SK-N-SH (cell line): Measurements from ENCODE around the gene CLEC16A. TPM values are rescaled to one million over a fixed set of nuclear protein-coding genes. Genes with fewer than 3 reads are reported as not detected.

Source experiments
- CTCF ChIA-PET: fragments of 300-600, 350-600 bp; formaldehyde crosslinking; extraction: SDS; loops from one replicate; lab custom pipeline; 2021; lab: Yijun Ruan, JAX
- POLR2A ChIA-PET: fragments of 350-600 bp; sonication (Branson Sonifier 250); formaldehyde crosslinking; extraction: SDS; loops from one replicate; lab custom pipeline; 2020; ENCODE audit warnings: antibody characterized with exemption, inconsistent platforms; lab: Yijun Ruan, JAX
- DNase-seq: peaks from one replicate; pipeline ENCODE4 v3.0.0; 2012
- H2AFZ ChIP-seq: fragments of 200-600 bp; sonication (generic); 2 replicates; pipeline ENCODE4 v1.8.1; 2016; ENCODE audit warnings: antibody characterized with exemption, mild to moderate bottlenecking, low read depth
- H3F3A ChIP-seq: fragments of 200-600 bp; sonication (generic); replicated peaks from 2 replicates; pipeline ENCODE3; 2016; ENCODE audit warnings: antibody characterized with exemption, mild to moderate bottlenecking; ENCODE audit not compliant: insufficient read depth
- H3K27ac ChIP-seq, 2 experiments: fragments of 200-500 bp in 1 of 2; fragments of 200-600 bp in 1 of 2; sonication (Bioruptor generic) in 1 of 2; sonication (generic), shearing (Covaris generic) in 1 of 2; 2 replicates each; pipeline versions ENCODE4 v1.5.1 to v1.6.1; 2014 to 2016; ENCODE audit warnings: low read depth in 2 of 2, inconsistent platforms in 1 of 2, low read length in 1 of 2, mild to moderate bottlenecking in 1 of 2, mixed read lengths in 1 of 2
- H3K27me3 ChIP-seq: fragments of 200-600 bp; sonication (generic), shearing (Covaris generic); 2 replicates; pipeline ENCODE4 v1.6.1; 2016; ENCODE audit warnings: mixed run types; ENCODE audit not compliant: insufficient read depth
- H3K36me3 ChIP-seq, 2 experiments: fragments of 200-500 bp in 1 of 2; fragments of 200-600 bp in 1 of 2; sonication (Bioruptor generic) in 1 of 2; sonication (generic) in 1 of 2; replicated peaks in 1 of 2; 2 replicates each; pipeline versions ENCODE3 to v1.5.1; 2014 to 2016; ENCODE audit warnings: low read length in 1 of 2, mild to moderate bottlenecking in 1 of 2; ENCODE audit not compliant: insufficient read depth in 2 of 2, control insufficient read depth in 1 of 2
- H3K4me1 ChIP-seq, 2 experiments: fragments of 200-500 bp in 1 of 2; fragments of 200-600 bp in 1 of 2; sonication (Bioruptor generic) in 1 of 2; sonication (generic), shearing (Covaris generic) in 1 of 2; 2 replicates each; pipeline versions ENCODE4 v1.5.1 to v1.6.1; 2014 to 2016; ENCODE audit warnings: low read depth in 1 of 2, low read length in 1 of 2, mixed run types in 1 of 2; ENCODE audit not compliant: insufficient read depth in 2 of 2, control insufficient read depth in 1 of 2
- H3K4me2 ChIP-seq: fragments of 200-600 bp; sonication (generic), shearing (Covaris generic); 2 replicates; pipeline ENCODE4 v1.6.1; 2017; ENCODE audit warnings: mixed run types
- H3K4me3 ChIP-seq, 2 experiments: fragments of 200-500 bp in 1 of 2; fragments of 200-600 bp in 1 of 2; sonication (Bioruptor generic) in 1 of 2; sonication (generic), shearing (Covaris generic) in 1 of 2; 2 replicates each; pipeline versions ENCODE4 v1.5.1 to v1.8.1; 2014 to 2016; ENCODE audit warnings: low read depth in 2 of 2, inconsistent platforms in 1 of 2, low read length in 1 of 2, mild to moderate bottlenecking in 1 of 2, mixed read lengths in 1 of 2, moderate library complexity in 1 of 2
- H3K79me2 ChIP-seq: fragments of 200-600 bp; sonication (generic); 2 replicates; pipeline ENCODE4 v1.8.1; 2017; ENCODE audit warnings: mild to moderate bottlenecking; ENCODE audit not compliant: insufficient read depth
- H3K9ac ChIP-seq: fragments of 200-600 bp; sonication (generic); 2 replicates; pipeline ENCODE4 v1.6.1; 2017; ENCODE audit warnings: mixed run types
- H3K9me2 ChIP-seq: fragments of 200-600 bp; sonication (generic); 2 replicates; pipeline ENCODE4 v1.6.1; 2017; ENCODE audit warnings: mixed run types
- H3K9me3 ChIP-seq: fragments of 200-600 bp; sonication (generic); 2 replicates; pipeline ENCODE4 v1.6.1; 2017; ENCODE audit warnings: mixed run types, mild to moderate bottlenecking, moderate library complexity
- H4K20me1 ChIP-seq: fragments of 200-600 bp; sonication (generic); 2 replicates; pipeline ENCODE4 v1.6.1; 2017; ENCODE audit warnings: mild to moderate bottlenecking, mixed run types; ENCODE audit not compliant: insufficient read depth
- CHD2 ChIP-seq: fragments of 150-350 bp; IDR thresholded peaks from 2 replicates; pipeline ENCODE4 v1.6.1; 2018; ENCODE audit warnings: low read length; ENCODE audit not compliant: partially characterized antibody
- ELF1 ChIP-seq: IDR thresholded peaks from 2 replicates; pipeline ENCODE4 v1.4.0; 2012
- EP300 ChIP-seq, 2 experiments: IDR thresholded peaks; 2 replicates each; pipeline versions ENCODE4 v1.4.0 to v1.6.1; 2012; ENCODE audit warnings: borderline replicate concordance in 1 of 2, low read depth in 1 of 2, low read length in 1 of 2
- FOSL2 ChIP-seq: IDR thresholded peaks from 2 replicates; pipeline ENCODE4 v1.4.0; 2012; ENCODE audit warnings: low read depth, mild to moderate bottlenecking, moderate library complexity, borderline replicate concordance
- FOXJ3 ChIP-seq: sonication (generic); formaldehyde crosslinking; IDR thresholded peaks from 2 replicates; pipeline ENCODE4 v1.5.1; 2020; ENCODE audit warnings: mild to moderate bottlenecking, missing genetic modification reagents
- FOXM1 ChIP-seq: IDR thresholded peaks from 2 replicates; pipeline ENCODE4 v1.4.0; 2012; ENCODE audit warnings: low read depth, mild to moderate bottlenecking
- GABPA ChIP-seq: IDR thresholded peaks from 2 replicates; pipeline ENCODE4 v1.4.0; 2012; ENCODE audit warnings: low read depth, mild to moderate bottlenecking
- GATA2 ChIP-seq: sonication (generic); formaldehyde crosslinking; IDR thresholded peaks from 2 replicates; pipeline ENCODE4 v1.5.0; 2020; ENCODE audit warnings: mild to moderate bottlenecking, missing genetic modification reagents
- IRF3 ChIP-seq: fragments of 150-350 bp; IDR thresholded peaks from 2 replicates; pipeline ENCODE4 v1.6.1; 2016; ENCODE audit warnings: mild to moderate bottlenecking, low read depth, low read length
- JUND ChIP-seq: IDR thresholded peaks from 2 replicates; pipeline ENCODE4 v1.4.0; 2012
- MEF2A ChIP-seq: IDR thresholded peaks from 2 replicates; pipeline ENCODE4 v1.4.0; 2012; ENCODE audit warnings: low read depth, borderline replicate concordance
- MXI1 ChIP-seq: IDR thresholded peaks from 2 replicates; pipeline ENCODE4 v1.6.1; 2012; ENCODE audit warnings: mild to moderate bottlenecking, low read depth, low read length, improper control_type of control experiment
- NFIC ChIP-seq: IDR thresholded peaks from 2 replicates; pipeline ENCODE4 v1.4.0; 2012; ENCODE audit warnings: borderline replicate concordance
- NRF1 ChIP-seq: IDR thresholded peaks from 2 replicates; pipeline ENCODE4 v1.6.1; 2012; ENCODE audit warnings: low read depth, mild to moderate bottlenecking, low read length
- PBX3 ChIP-seq: IDR thresholded peaks from 2 replicates; pipeline ENCODE4; 2012
- REST ChIP-seq: IDR thresholded peaks from 2 replicates; pipeline ENCODE4 v1.6.1; 2012; ENCODE audit warnings: mild to moderate bottlenecking, low read depth, low read length, moderate library complexity
- RFX5 ChIP-seq: IDR thresholded peaks from 2 replicates; pipeline ENCODE4 v1.6.1; 2012; ENCODE audit warnings: mild to moderate bottlenecking, improper control_type of control experiment, low read length
- RXRA ChIP-seq: IDR thresholded peaks from 2 replicates; pipeline ENCODE4 v1.4.0; 2012; ENCODE audit warnings: low read depth, mild to moderate bottlenecking, borderline replicate concordance
- TCF12 ChIP-seq: IDR thresholded peaks from 2 replicates; pipeline ENCODE4 v1.4.0; 2012
- TEAD4 ChIP-seq: IDR thresholded peaks from 2 replicates; pipeline ENCODE4 v1.4.0; 2012; ENCODE audit warnings: mild to moderate bottlenecking, borderline replicate concordance; ENCODE audit not compliant: insufficient read depth
- USF2 ChIP-seq: fragments of 150-350 bp; IDR thresholded peaks from 2 replicates; pipeline ENCODE4 v1.6.1; 2017; ENCODE audit warnings: antibody characterized with exemption, low read length, low read depth, borderline replicate concordance
- WGBS: methylation state at CpG from one replicate; pipeline ENCODE4 v1.1.6; 2017; ENCODE audit warnings: low lambda C conversion rate; 5-methylcytosine and 5-hydroxymethylcytosine counted together
- polyA plus RNA-seq, 3 experiments: library from polyadenylated mRNA; depleted of rRNA; stranded (reverse); fragments of >200 nt; gene quantifications; 2 replicates each; pipeline ENCODE4 v1.2.3, GENCODE V29; 2012

The CLEC16A gene
- polyA plus RNA-seq, 1 of the 3 experiments (the other 2 are of a cell fraction): 13.7 TPM

GRCh38 chr16:10937068-10937859, 7.1 kb upstream of the CLEC16A start:
- 86% methylated on average over 6 of the region's 11 CpGs for WGBS
- Histone ChIP-seq H3F3A (no peaks in the 10 kb centered on the region), H2AFZ (no peak overlapping the region), H3K4me3 (no peak overlapping the region), H3K9me3 (no peaks in the 10 kb centered on the region), H3K79me2 (peaks cover 92% of the 10 kb centered on the region), H3K4me2 (0 out of 2 replicates have a peak overlapping the region, but pooled peaks have one; percentile 99), H3K36me3 (peaks cover 6 to 26% of the 10 kb centered on the region in 2 experiments), H3K27me3 (no peaks in the 10 kb centered on the region), H3K9ac (no peak overlapping the region)
- CTCF ChIA-PET: interaction anchor here (1.2 to 2.9 kb wide), 4 partner anchors 16 to 318 kb away, joined by 3 to 16 read pairs (median 5); no protein-coding TSS in a partner anchor
- TF ChIP-seq FOXM1 (no peak), TCF12 (no peak), MXI1 (no peak), NRF1 (no peak), RXRA (no peak), EP300 (IDR thresholded peaks at IDR 0.05; ENCODE audit: borderline replicate concordance in 1 of 2, low read depth in 1 of 2, low read length in 1 of 2) (no peak), IRF3 (no peak), FOSL2 (no peak), GABPA (no peak), FOXJ3 (CRISPR knock-in tag) (no peak)
- TF ChIP-seq, all 33 proteins: peak for 0
- Histone ChIP-seq H3K9me2 (no peaks in the 10 kb centered on the region), H4K20me1 (peaks cover 84% of the 10 kb centered on the region), H3K27ac (no peak overlapping the region; a peak in 1 of 4 replicates), H3K4me1 (peaks cover 15 to 70% of the 10 kb centered on the region in 2 experiments)
- no peak for DNase-seq
- POLR2A ChIA-PET: no interaction called here

GRCh38 chr16:10938321-10938720, 6.0 kb upstream of the CLEC16A start:
- H3K4me3 ChIP-seq: no peak overlapping the region
- peaks cover 84% of the 10 kb centered on the region for H3K79me2 ChIP-seq
- TF ChIP-seq USF2 (no peak), GABPA (no peak), EP300 (IDR thresholded peaks at IDR 0.05; ENCODE audit: borderline replicate concordance in 1 of 2, low read depth in 1 of 2, low read length in 1 of 2) (no peak), NFIC (no peak), PBX3 (no peak), TCF12 (no peak), TEAD4 (no peak), RFX5 (no peak), MEF2A (no peak), ELF1 (no peak), JUND (no peak), REST (no peak), GATA2 (CRISPR knock-in tag) (no peak), CHD2 (no peak)
- H3K9me3 ChIP-seq: no peaks in the 10 kb centered on the region
- no peaks in the 10 kb centered on the region for H3F3A ChIP-seq
- H3K36me3 ChIP-seq: peaks cover 3 to 24% of the 10 kb centered on the region in 2 experiments
- H3K4me2 ChIP-seq: peak overlapping the region; percentile 99
- H3K9me2 ChIP-seq: no peaks in the 10 kb centered on the region
- WGBS: 97% methylated on average over 7 of the region's 7 CpGs
- H3K27me3 ChIP-seq: no peaks in the 10 kb centered on the region
- peaks cover 15 to 74% of the 10 kb centered on the region in 2 experiments for H3K4me1 ChIP-seq
- no peak overlapping the region; a peak in 1 of 4 replicates for H3K27ac ChIP-seq
- CTCF ChIA-PET: interaction anchor here (1.5 to 2.9 kb wide), 3 partner anchors 20 to 317 kb away, joined by 3 to 16 read pairs (median 7); no protein-coding TSS in a partner anchor
- no peak overlapping the region for H3K9ac ChIP-seq
- no peak overlapping the region for H2AFZ ChIP-seq
- H4K20me1 ChIP-seq: peaks cover 77% of the 10 kb centered on the region
- DNase-seq: no peak
- POLR2A ChIA-PET: no interaction called here
